ENCODE results near the gene ZFP3. TPM values are rescaled to one million over a fixed set of nuclear protein-coding genes. Genes with fewer than 3 reads are reported as not detected.
A peak's percentile ranks its signal among the peaks of the same experiment; 100 is the strongest.
"Not testable (repeated sequence)": the region's sequence is repeated elsewhere in the genome, so short reads cannot be mapped to it uniquely, and the experiment has no call there.

The ZFP3 gene
- total and polyA plus RNA-seq, 8 donors, result 1.9 to 5.2 (median 3.2) TPM

- H3K27me3 ChIP-seq, result peaks cover 0 to 7% (median 4%) of the 10 kb centered on the region in 4 donors
- H3K9me3 ChIP-seq, result no peaks in the 10 kb centered on the region
- 0% methylated on average over 68 to 69 of the region's 69 CpGs for WGBS, 2 donors
- peak within 1 kb of the TSS; percentile 41 to 76 (median 71) for H3K27ac ChIP-seq
- no peak for TF ChIP-seq CTCF (IDR thresholded peaks at IDR 0.05)
- peak within 1 kb of the TSS; percentile 70 to 92 (median 78) for H3K4me3 ChIP-seq
- H3K36me3 ChIP-seq, result no peaks in the 10 kb centered on the region
- intact Hi-C loops (cut with DNase I), result no loop called here
- DNase-seq, result peak; percentile 96 to 100 (median 98)
- H3K4me1 ChIP-seq, result peaks cover 0 to 7% (median 0%) of the 10 kb centered on the region in 3 donors
- peak; percentile 60 for FAIRE-seq
- peak; percentile 95 to 99 (median 97) for ATAC-seq
These were observed 33.3 kb downstream of the ZFP3 start, which contains the start of gene ZNF232 for GRCh38 chr17:5111402-5112204. Gene ZNF232, minus strand, starts transcription at chr17:5111878. Its CDS starts 56 bp downstream, at chr17:5111822.

- WGBS, 2 donors, result 22 to 24% methylated on average over 53 to 87 of the region's 87 CpGs
- Histone ChIP-seq H3K36me3 (no peaks in the 10 kb centered on the region), H3K4me3 (no peak within 1 kb of the TSS), H3K4me1 (peaks cover 0 to under 1% (median 0%) of the 10 kb centered on the region in 3 donors), H3K27me3 (peaks cover 0 to 7% (median 4%) of the 10 kb centered on the region in 4 donors), H3K27ac (no peak within 1 kb of the TSS), H3K9me3 (no peaks in the 10 kb centered on the region)
- peak in 2 of 6 donors; percentile 58 to 68 for DNase-seq
- intact Hi-C loops (cut with DNase I), result no loop called here
- FAIRE-seq, result no peak
- no peak for ATAC-seq
- TF ChIP-seq CTCF (IDR thresholded peaks at IDR 0.05), result no peak
These were observed 37.7 kb downstream of the ZFP3 start, which contains the start of gene USP6 for GRCh38 chr17:5115673-5116651. Gene USP6, plus strand, starts transcription at chr17:5116032. Its CDS starts 14,336 bp downstream, at chr17:5130368.

- Histone ChIP-seq H3K27me3 (peaks cover 0 to 7% (median 4%) of the 10 kb centered on the region in 4 donors), H3K9me3 (no peaks in the 10 kb centered on the region), H3K27ac (no peak overlapping the region), H3K4me3 (no peak overlapping the region), H3K4me1 (no peaks in the 10 kb centered on the region), H3K36me3 (no peaks in the 10 kb centered on the region)
- WGBS, 2 donors, result 71 to 86% methylated on average over 6 of the region's 6 CpGs
- DNase-seq, result peak in 1 of 6 donors; percentile 24
- no peak for TF ChIP-seq CTCF (IDR thresholded peaks at IDR 0.05)
- no peak for FAIRE-seq
- intact Hi-C loops (cut with DNase I), result no loop called here
- ATAC-seq, result no peak
These were observed 40.0 kb downstream of the ZFP3 start for GRCh38 chr17:5118219-5118618.

- FAIRE-seq, result no peak
- ATAC-seq, result no peak
- Histone ChIP-seq H3K36me3 (no peaks in the 10 kb centered on the region), H3K9me3 (no peaks in the 10 kb centered on the region), H3K27ac (no peak overlapping the region), H3K4me1 (no peaks in the 10 kb centered on the region), H3K27me3 (peaks cover 0 to 7% (median 4%) of the 10 kb centered on the region in 4 donors), H3K4me3 (no peak overlapping the region)
- 75 to 81% methylated on average over 7 of the region's 7 CpGs for WGBS, 2 donors
- peak in 1 of 6 donors; percentile 14 for DNase-seq
- intact Hi-C loops (cut with DNase I), result no loop called here
- TF ChIP-seq CTCF (IDR thresholded peaks at IDR 0.05), result no peak
These were observed 41.8 kb downstream of the ZFP3 start for GRCh38 chr17:5120036-5120435.

GRCh38 chr17:5120436-5121185 lies 42.3 kb downstream of the ZFP3 start:
- H3K4me1 ChIP-seq; H3K27me3 ChIP-seq; FAIRE-seq; intact Hi-C loops (cut with DNase I); H3K4me3 ChIP-seq; H3K27ac ChIP-seq; H3K36me3 ChIP-seq; H3K9me3 ChIP-seq; ATAC-seq: not testable (repeated sequence)
- 75 to 80% methylated on average over 6 of the region's 6 CpGs for WGBS, 2 donors
- DNase-seq, result peak in 2 of 6 donors; percentile 0 to 18

Measured in pancreas (tissue), 10 donors.